Panc1 (cell line): Measurements from ENCODE around the gene CD84. TPM values are rescaled to one million over a fixed set of nuclear protein-coding genes. Genes with fewer than 3 reads are reported as not detected.

ENCODE experiments used
- ATAC-seq: fragments of 200-7000 bp; cut with Tn5 transposase; 2 replicates; pipeline ENCODE4 v1.9.1; 2020; ENCODE audit warnings: mild to moderate bottlenecking, moderate library complexity
- BruUV-seq: library from RNA; stranded (reverse); fragments of 400-500 nt; replicated peaks from 2 replicates; lab custom pipeline; 2021; lab: Mats Ljungman, UMichigan
- CTCF ChIA-PET: fragments of 300-600 bp; sonication (Branson Sonifier 250); formaldehyde crosslinking; loops from one replicate; lab custom pipeline; 2022; ENCODE audit warnings: antibody characterized with exemption; lab: Charles Lee
- POLR2A ChIA-PET: fragments of 300-600 bp; sonication (Branson Sonifier 250); formaldehyde crosslinking; loops from one replicate; lab custom pipeline; 2022; ENCODE audit warnings: antibody characterized with exemption; lab: Charles Lee
- DNase-seq: peaks from one replicate; pipeline ENCODE4 v3.0.0-alpha.2; 2010; ENCODE audit warnings: low read depth, low spot score
- H3K27ac ChIP-seq: 2 replicates; pipeline ENCODE4 v1.5.1; 2011; ENCODE audit warnings: mild to moderate bottlenecking, low read length, inconsistent platforms
- H3K27me3 ChIP-seq: fragments of 200-500 bp; sonication (Bioruptor generic); 2 replicates; pipeline ENCODE4 v1.6.0; 2014; ENCODE audit warnings: low read length, inconsistent platforms; ENCODE audit not compliant: control insufficient read depth, insufficient read depth
- H3K36me3 ChIP-seq: fragments of 200-500 bp; sonication (Bioruptor generic); 2 replicates; pipeline ENCODE4 v1.5.1; 2014; ENCODE audit warnings: inconsistent platforms, mild to moderate bottlenecking, low read length, moderate library complexity; ENCODE audit not compliant: control insufficient read depth, insufficient read depth
- H3K4me1 ChIP-seq: 2 replicates; pipeline ENCODE4 v1.5.1; 2011; ENCODE audit warnings: inconsistent platforms, mild to moderate bottlenecking, low read length, moderate library complexity; ENCODE audit not compliant: control insufficient read depth, insufficient read depth
- H3K4me3 ChIP-seq, 2 experiments: 2 replicates each; pipeline ENCODE4 v1.5.1; 2011 to 2012; ENCODE audit warnings: low read depth in 2 of 2, low read length in 2 of 2, mild to moderate bottlenecking in 2 of 2, inconsistent platforms in 1 of 2, moderate library complexity in 1 of 2
- H3K9me3 ChIP-seq: fragments of 200-500 bp; sonication (Bioruptor generic); 2 replicates; pipeline ENCODE4 v1.5.1; 2014; ENCODE audit warnings: low read depth, mild to moderate bottlenecking, inconsistent platforms, low read length, moderate library complexity; ENCODE audit not compliant: control insufficient read depth, insufficient read depth
- POLR2AphosphoS5 ChIP-seq: IDR thresholded peaks from 2 replicates; pipeline ENCODE4 v1.6.1; 2012; ENCODE audit warnings: mild to moderate bottlenecking, low read depth, low read length, moderate library complexity
- SIN3A ChIP-seq: IDR thresholded peaks from 2 replicates; pipeline ENCODE4 v1.6.1; 2012; ENCODE audit warnings: low read depth, mild to moderate bottlenecking, low read length, moderate library complexity, borderline replicate concordance; ENCODE audit not compliant: insufficient read depth
- TCF7L2 ChIP-seq: IDR thresholded peaks from 2 replicates; pipeline ENCODE4 v1.6.1; 2011; ENCODE audit warnings: mild to moderate bottlenecking, low read depth, low read length, inconsistent platforms
- in situ Hi-C: cut with HindIII; loops from 2 replicates; pipeline ENCODE4 v1.10.0; 2016; ENCODE audit warnings: low sequenced_read_pairs, low pct_unique_long_range_greater_than_20kb
- intact Hi-C: fragments of 100-400 bp; cut with micrococcal nuclease; formaldehyde crosslinking; loops from one replicate; pipeline ENCODE4 v1.10.0; 2022; ENCODE audit not compliant: unreplicated experiment
- total RNA-seq: library from RNA; stranded (reverse); gene quantifications from one replicate; pipeline ENCODE4 v1.2.1, GENCODE V29; 2021; ENCODE audit not compliant: unreplicated experiment
- TF ChIP-seq, protein P1 (sequence below): fragments of 450-650 bp; IDR thresholded peaks from 2 replicates; pipeline ENCODE4 v1.5.1; 2017; ENCODE audit warnings: mild to moderate bottlenecking
- TF ChIP-seq, protein P2 (sequence below), 2 experiments: IDR thresholded peaks; 2 replicates each; pipeline ENCODE4 v1.6.1; 2011 to 2012; ENCODE audit warnings: low read depth in 2 of 2, control low read depth in 1 of 2, low read length in 1 of 2, mild to moderate bottlenecking in 1 of 2, moderate library complexity in 1 of 2; ENCODE audit not compliant: insufficient read depth in 1 of 2

The CD84 gene
- total RNA-seq, 1 experiment from 2014 or later, result 0.26 TPM

DNA sequence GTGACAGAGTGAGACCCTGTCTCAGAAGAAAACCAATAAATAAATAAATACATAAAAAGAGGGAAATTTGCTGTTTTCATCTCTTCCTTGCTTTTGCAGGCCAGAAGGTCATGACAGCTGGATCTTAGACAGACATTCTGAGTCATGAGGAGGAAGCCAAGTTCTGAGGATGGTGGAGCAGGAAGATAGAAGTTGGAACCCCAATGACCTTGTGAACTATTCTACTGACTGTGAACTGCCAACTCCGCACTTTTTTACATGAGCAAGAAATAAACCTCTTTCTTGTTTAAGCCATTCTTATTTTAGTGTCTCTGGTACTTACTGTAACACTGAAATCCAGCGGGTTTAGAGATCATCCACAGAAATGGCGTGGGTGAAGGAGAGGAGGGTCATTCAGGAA lies 8.5 kb downstream of the CD84 start:
- CTCF ChIA-PET, result interaction anchor here (0.6 to 0.7 kb wide), 2 partner anchors 371 to 1495 kb away, joined by 6 to 7 read pairs; no protein-coding TSS in a partner anchor
- Histone ChIP-seq H3K4me1 (no peaks in the 10 kb centered on the region), H3K27ac (no peak overlapping the region), H3K27me3 (no peaks in the 10 kb centered on the region), H3K4me3 (no peak overlapping the region), H3K9me3 (no peaks in the 10 kb centered on the region), H3K36me3 (no peaks in the 10 kb centered on the region)
- POLR2A ChIA-PET, result no interaction called here
- no TSS peak for BruUV-seq
- in situ Hi-C loops (no loop called here), intact Hi-C loops (no loop called here)
- TF ChIP-seq TCF7L2 (no peak), POLR2AphosphoS5 (no peak), SIN3A (no peak)
- TF ChIP-seq, protein P1, sequence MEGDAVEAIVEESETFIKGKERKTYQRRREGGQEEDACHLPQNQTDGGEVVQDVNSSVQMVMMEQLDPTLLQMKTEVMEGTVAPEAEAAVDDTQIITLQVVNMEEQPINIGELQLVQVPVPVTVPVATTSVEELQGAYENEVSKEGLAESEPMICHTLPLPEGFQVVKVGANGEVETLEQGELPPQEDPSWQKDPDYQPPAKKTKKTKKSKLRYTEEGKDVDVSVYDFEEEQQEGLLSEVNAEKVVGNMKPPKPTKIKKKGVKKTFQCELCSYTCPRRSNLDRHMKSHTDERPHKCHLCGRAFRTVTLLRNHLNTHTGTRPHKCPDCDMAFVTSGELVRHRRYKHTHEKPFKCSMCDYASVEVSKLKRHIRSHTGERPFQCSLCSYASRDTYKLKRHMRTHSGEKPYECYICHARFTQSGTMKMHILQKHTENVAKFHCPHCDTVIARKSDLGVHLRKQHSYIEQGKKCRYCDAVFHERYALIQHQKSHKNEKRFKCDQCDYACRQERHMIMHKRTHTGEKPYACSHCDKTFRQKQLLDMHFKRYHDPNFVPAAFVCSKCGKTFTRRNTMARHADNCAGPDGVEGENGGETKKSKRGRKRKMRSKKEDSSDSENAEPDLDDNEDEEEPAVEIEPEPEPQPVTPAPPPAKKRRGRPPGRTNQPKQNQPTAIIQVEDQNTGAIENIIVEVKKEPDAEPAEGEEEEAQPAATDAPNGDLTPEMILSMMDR, result no peak
- TF ChIP-seq, protein P2, sequence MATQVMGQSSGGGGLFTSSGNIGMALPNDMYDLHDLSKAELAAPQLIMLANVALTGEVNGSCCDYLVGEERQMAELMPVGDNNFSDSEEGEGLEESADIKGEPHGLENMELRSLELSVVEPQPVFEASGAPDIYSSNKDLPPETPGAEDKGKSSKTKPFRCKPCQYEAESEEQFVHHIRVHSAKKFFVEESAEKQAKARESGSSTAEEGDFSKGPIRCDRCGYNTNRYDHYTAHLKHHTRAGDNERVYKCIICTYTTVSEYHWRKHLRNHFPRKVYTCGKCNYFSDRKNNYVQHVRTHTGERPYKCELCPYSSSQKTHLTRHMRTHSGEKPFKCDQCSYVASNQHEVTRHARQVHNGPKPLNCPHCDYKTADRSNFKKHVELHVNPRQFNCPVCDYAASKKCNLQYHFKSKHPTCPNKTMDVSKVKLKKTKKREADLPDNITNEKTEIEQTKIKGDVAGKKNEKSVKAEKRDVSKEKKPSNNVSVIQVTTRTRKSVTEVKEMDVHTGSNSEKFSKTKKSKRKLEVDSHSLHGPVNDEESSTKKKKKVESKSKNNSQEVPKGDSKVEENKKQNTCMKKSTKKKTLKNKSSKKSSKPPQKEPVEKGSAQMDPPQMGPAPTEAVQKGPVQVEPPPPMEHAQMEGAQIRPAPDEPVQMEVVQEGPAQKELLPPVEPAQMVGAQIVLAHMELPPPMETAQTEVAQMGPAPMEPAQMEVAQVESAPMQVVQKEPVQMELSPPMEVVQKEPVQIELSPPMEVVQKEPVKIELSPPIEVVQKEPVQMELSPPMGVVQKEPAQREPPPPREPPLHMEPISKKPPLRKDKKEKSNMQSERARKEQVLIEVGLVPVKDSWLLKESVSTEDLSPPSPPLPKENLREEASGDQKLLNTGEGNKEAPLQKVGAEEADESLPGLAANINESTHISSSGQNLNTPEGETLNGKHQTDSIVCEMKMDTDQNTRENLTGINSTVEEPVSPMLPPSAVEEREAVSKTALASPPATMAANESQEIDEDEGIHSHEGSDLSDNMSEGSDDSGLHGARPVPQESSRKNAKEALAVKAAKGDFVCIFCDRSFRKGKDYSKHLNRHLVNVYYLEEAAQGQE (IDR thresholded peaks at IDR 0.05; ENCODE audit: insufficient read depth in 1 of 2, low read depth in 2 of 2, low read length in 1 of 2), result no peak
- DNase-seq, result no peak
- ATAC-seq, result no peak

DNA sequence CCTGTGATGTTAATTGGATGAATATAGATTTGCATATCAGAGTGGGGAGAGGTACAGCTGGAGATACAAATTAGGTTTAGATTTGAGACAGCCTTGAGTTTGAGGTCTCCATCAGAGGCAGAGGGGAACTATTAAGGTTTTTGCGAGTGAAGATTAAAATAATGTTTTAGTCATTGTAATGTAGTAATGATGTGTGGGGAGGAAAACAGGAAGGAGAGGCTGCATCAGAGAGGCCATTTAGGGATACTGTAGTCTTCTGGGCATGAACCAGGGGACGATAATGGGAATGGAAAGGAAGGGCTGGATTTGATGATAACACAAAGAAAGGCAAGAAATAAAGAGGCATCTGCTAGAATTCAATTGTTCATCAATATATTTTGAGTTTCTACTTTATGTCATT lies 9.5 kb downstream of the CD84 start:
- TF ChIP-seq SIN3A, result no peak
- no peak for TF ChIP-seq POLR2AphosphoS5
- TF ChIP-seq, protein P2 (IDR thresholded peaks at IDR 0.05; ENCODE audit: insufficient read depth in 1 of 2, low read depth in 2 of 2, low read length in 1 of 2), result no peak
- TF ChIP-seq, protein P1, result no peak
- no peak for TF ChIP-seq TCF7L2
- POLR2A ChIA-PET, result no interaction called here
- CTCF ChIA-PET, result no interaction called here
- DNase-seq (no peak), ATAC-seq (no peak)
- Histone ChIP-seq H3K4me3 (no peak overlapping the region), H3K27ac (no peak overlapping the region), H3K9me3 (no peaks in the 10 kb centered on the region), H3K27me3 (no peaks in the 10 kb centered on the region), H3K36me3 (no peaks in the 10 kb centered on the region), H3K4me1 (no peaks in the 10 kb centered on the region)
- no TSS peak for BruUV-seq
- intact Hi-C loops, result no loop called here
- in situ Hi-C loops, result no loop called here
